Neural progenitor cell (in vitro differentiated cells): ENCODE measurements around the gene INPP1.

Source experiments
- EZH2 ChIP-seq: fragments of 200-600 bp; sonication (generic); IDR thresholded peaks from 2 replicates; pipeline ENCODE4 v1.6.1; 2017; ENCODE audit warnings: antibody characterized with exemption, mild to moderate bottlenecking, moderate library complexity
- EZH2phosphoT487 ChIP-seq: fragments of 200-600 bp; sonication (generic); IDR thresholded peaks from 2 replicates; pipeline ENCODE4 v1.6.1; 2017; ENCODE audit warnings: antibody characterized with exemption
- TF ChIP-seq, protein P1 (sequence below): fragments of 200-600 bp; sonication (generic); IDR thresholded peaks from 2 replicates; pipeline ENCODE4 v1.5.1; 2017; ENCODE audit warnings: antibody characterized with exemption, mild to moderate bottlenecking

DNA sequence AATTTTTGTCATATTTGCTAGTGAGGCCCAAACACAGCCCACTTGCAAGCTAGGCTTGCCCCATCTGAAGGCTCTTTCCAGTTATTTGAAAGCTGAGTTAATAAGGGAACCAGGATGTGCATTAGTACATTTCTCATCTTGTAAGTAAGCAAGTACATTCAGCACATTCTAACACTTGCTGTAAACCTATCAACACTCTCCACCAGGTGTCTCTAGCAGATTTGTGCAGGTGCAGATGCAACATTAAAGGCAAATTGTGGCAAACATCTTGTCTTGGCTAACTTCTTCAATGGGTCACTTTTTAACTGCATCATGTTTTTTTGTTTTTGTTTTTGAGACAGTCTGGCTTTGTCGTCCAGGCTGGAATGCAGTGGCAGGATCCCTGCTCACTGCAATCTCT lies 39.5 kb downstream of the INPP1 start:
- TF ChIP-seq, protein P1, sequence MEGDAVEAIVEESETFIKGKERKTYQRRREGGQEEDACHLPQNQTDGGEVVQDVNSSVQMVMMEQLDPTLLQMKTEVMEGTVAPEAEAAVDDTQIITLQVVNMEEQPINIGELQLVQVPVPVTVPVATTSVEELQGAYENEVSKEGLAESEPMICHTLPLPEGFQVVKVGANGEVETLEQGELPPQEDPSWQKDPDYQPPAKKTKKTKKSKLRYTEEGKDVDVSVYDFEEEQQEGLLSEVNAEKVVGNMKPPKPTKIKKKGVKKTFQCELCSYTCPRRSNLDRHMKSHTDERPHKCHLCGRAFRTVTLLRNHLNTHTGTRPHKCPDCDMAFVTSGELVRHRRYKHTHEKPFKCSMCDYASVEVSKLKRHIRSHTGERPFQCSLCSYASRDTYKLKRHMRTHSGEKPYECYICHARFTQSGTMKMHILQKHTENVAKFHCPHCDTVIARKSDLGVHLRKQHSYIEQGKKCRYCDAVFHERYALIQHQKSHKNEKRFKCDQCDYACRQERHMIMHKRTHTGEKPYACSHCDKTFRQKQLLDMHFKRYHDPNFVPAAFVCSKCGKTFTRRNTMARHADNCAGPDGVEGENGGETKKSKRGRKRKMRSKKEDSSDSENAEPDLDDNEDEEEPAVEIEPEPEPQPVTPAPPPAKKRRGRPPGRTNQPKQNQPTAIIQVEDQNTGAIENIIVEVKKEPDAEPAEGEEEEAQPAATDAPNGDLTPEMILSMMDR: peak; percentile 50
- no peak for TF ChIP-seq EZH2
- TF ChIP-seq EZH2phosphoT487: no peak
